ENCODE data around the gene ALDH2. TPM values are rescaled to one million over a fixed set of nuclear protein-coding genes. Genes with fewer than 3 reads are reported as not detected.

Gene ALDH2
- total and polyA plus RNA-seq, 9 of the 15 experiments (the other 6 are each of a cell fraction or from before 2014, with no cell fraction given): 1.9 to 22.5 (median 12.2) TPM

DNA sequence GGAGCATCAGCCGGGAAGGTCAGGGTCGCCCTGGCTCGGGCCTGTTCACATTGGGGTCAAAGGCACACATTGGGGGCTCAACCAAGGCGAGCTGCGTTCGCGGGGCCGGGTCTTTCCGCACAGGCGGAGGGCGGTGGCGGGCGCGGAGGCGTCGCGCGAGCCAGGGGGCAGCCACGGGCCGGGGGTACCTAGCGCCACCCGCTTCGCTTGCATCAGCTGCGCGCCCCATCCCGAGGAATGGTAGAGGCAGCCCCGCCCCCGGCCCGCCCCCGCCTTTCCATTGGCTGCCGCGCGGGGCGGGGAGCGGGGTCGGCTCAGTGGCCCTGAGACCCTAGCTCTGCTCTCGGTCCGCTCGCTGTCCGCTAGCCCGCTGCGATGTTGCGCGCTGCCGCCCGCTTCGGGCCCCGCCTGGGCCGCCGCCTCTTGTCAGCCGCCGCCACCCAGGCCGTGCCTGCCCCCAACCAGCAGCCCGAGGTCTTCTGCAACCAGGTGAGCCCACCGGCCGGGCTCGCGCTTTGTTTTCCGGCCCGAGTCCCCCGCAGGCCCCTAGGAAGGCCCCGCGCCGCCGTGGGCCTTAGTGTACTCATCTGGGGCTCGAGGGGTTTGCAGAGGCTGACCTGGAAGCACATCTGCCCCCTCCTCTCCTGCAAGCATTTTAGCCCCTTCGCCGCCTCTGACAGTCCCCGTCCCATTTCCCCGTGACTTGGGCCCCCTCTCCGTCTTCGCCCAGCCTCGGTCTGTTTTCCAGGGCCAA is at the start of gene ALDH2 (continued):
- TF ChIP-seq, protein P1, sequence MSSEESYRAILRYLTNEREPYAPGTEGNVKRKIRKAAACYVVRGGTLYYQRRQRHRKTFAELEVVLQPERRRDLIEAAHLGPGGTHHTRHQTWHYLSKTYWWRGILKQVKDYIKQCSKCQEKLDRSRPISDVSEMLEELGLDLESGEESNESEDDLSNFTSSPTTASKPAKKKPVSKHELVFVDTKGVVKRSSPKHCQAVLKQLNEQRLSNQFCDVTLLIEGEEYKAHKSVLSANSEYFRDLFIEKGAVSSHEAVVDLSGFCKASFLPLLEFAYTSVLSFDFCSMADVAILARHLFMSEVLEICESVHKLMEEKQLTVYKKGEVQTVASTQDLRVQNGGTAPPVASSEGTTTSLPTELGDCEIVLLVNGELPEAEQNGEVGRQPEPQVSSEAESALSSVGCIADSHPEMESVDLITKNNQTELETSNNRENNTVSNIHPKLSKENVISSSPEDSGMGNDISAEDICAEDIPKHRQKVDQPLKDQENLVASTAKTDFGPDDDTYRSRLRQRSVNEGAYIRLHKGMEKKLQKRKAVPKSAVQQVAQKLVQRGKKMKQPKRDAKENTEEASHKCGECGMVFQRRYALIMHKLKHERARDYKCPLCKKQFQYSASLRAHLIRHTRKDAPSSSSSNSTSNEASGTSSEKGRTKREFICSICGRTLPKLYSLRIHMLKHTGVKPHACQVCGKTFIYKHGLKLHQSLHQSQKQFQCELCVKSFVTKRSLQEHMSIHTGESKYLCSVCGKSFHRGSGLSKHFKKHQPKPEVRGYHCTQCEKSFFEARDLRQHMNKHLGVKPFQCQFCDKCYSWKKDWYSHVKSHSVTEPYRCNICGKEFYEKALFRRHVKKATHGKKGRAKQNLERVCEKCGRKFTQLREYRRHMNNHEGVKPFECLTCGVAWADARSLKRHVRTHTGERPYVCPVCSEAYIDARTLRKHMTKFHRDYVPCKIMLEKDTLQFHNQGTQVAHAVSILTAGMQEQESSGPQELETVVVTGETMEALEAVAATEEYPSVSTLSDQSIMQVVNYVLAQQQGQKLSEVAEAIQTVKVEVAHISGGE (CRISPR knock-in tag; IDR thresholded peaks at IDR 0.05): no peak
- TF ChIP-seq RAD51 (IDR thresholded peaks at IDR 0.05; ENCODE audit: borderline replicate concordance, low read depth) (no peak), RBM34 (IDR thresholded peaks at IDR 0.05; ENCODE audit: borderline replicate concordance, insufficient read depth, low read length) (no peak), ZNF165 (CRISPR knock-in tag; IDR thresholded peaks at IDR 0.05; ENCODE audit: borderline replicate concordance) (no peak), FOXO4 (CRISPR knock-in tag; IDR thresholded peaks at IDR 0.05) (no peak), NRF1 (conservative IDR thresholded peaks at IDR 0.05 in 1 of 2, IDR thresholded peaks at IDR 0.05 in 1 of 2) (peak; percentile 78), RBM25 (IDR thresholded peaks at IDR 0.05; ENCODE audit: low read depth, low read length, severe bottlenecking) (peak; percentile 88), HSF4 (CRISPR knock-in tag; IDR thresholded peaks at IDR 0.05; ENCODE audit: borderline replicate concordance) (no peak), SMARCA4 (IDR thresholded peaks at IDR 0.05) (0 out of 2 replicates have a peak, but pooled peaks have one; percentile 13), EGR1 (conservative IDR thresholded peaks at IDR 0.05) (peak; percentile 65), ZNF175 (CRISPR knock-in tag; IDR thresholded peaks at IDR 0.05; ENCODE audit: low read depth) (no peak), KDM2B (CRISPR knock-in tag; IDR thresholded peaks at IDR 0.05) (peak; percentile 29; the same call in 1 of the 2 replicates), FOXA1 (IDR thresholded peaks at IDR 0.05; ENCODE audit: borderline replicate concordance) (no peak), LCOR (CRISPR knock-in tag; IDR thresholded peaks at IDR 0.05) (peak; percentile 61; the same call in 1 of the 2 replicates), SIRT6 (IDR thresholded peaks at IDR 0.05; ENCODE audit: low read depth, low read length) (no peak), HLTF (IDR thresholded peaks at IDR 0.05) (no peak)
- TF ChIP-seq, protein P2, sequence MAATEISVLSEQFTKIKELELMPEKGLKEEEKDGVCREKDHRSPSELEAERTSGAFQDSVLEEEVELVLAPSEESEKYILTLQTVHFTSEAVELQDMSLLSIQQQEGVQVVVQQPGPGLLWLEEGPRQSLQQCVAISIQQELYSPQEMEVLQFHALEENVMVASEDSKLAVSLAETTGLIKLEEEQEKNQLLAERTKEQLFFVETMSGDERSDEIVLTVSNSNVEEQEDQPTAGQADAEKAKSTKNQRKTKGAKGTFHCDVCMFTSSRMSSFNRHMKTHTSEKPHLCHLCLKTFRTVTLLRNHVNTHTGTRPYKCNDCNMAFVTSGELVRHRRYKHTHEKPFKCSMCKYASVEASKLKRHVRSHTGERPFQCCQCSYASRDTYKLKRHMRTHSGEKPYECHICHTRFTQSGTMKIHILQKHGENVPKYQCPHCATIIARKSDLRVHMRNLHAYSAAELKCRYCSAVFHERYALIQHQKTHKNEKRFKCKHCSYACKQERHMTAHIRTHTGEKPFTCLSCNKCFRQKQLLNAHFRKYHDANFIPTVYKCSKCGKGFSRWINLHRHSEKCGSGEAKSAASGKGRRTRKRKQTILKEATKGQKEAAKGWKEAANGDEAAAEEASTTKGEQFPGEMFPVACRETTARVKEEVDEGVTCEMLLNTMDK (IDR thresholded peaks at IDR 0.05; ENCODE audit: borderline replicate concordance, insufficient read depth, low read depth, low read length, poor library complexity, severe bottlenecking): no peak
- TF ChIP-seq, protein P3, sequence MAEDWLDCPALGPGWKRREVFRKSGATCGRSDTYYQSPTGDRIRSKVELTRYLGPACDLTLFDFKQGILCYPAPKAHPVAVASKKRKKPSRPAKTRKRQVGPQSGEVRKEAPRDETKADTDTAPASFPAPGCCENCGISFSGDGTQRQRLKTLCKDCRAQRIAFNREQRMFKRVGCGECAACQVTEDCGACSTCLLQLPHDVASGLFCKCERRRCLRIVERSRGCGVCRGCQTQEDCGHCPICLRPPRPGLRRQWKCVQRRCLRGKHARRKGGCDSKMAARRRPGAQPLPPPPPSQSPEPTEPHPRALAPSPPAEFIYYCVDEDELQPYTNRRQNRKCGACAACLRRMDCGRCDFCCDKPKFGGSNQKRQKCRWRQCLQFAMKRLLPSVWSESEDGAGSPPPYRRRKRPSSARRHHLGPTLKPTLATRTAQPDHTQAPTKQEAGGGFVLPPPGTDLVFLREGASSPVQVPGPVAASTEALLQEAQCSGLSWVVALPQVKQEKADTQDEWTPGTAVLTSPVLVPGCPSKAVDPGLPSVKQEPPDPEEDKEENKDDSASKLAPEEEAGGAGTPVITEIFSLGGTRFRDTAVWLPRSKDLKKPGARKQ (CRISPR knock-in tag; IDR thresholded peaks at IDR 0.05): no peak

Data from K562 (cell line).